ENCODE results near the gene ST6GALNAC4. TPM values are rescaled to one million over a fixed set of nuclear protein-coding genes. Genes with fewer than 3 reads are reported as not detected.

Gene ST6GALNAC4
- total RNA-seq, 1 experiment from 2014 or later: 25.7 TPM

DNA sequence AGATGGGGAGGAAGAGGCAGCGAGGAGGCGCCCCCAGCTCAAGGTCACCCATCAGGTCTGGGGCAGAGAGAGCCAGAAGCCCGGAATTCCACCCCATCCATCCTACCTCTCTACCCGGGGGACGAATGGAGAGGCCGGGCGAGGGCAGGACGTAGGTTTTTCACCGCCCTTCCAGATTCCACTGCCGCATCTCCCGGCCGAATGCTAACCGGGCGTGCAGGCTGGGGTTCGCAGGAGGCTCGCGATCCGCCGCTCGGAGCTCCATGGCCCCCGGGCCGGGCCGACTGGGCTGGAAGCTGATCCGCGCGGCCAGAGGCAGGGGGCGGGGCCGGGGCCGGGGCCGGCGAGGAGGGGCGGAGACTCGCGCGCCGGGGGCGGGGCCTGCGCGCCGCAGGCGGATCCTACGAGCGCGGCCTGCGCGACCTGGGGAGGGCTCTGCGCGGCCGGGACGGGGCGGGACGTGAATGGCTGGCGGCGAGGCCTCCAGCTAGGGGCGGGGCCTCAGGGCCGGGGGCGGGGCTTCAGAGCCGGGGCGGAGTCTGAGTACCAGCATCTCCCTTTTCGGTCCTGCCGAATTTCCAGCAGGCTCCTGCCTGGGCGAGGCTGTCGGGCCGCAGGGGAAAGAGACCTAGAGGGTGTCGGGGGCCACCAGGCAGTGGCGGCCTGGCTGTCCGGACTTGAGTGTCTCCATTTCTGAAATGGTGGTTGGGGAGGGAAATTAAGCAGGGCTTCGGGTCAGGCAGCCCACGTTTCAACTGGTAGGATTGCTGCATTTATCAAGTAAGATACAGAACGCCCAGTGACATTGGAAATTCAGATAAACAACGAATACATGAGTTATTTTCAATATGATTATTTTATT lies at the start of gene ST6GALNAC4 (continued):
- TF ChIP-seq, protein P1, sequence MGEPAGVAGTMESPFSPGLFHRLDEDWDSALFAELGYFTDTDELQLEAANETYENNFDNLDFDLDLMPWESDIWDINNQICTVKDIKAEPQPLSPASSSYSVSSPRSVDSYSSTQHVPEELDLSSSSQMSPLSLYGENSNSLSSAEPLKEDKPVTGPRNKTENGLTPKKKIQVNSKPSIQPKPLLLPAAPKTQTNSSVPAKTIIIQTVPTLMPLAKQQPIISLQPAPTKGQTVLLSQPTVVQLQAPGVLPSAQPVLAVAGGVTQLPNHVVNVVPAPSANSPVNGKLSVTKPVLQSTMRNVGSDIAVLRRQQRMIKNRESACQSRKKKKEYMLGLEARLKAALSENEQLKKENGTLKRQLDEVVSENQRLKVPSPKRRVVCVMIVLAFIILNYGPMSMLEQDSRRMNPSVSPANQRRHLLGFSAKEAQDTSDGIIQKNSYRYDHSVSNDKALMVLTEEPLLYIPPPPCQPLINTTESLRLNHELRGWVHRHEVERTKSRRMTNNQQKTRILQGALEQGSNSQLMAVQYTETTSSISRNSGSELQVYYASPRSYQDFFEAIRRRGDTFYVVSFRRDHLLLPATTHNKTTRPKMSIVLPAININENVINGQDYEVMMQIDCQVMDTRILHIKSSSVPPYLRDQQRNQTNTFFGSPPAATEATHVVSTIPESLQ (CRISPR knock-in tag; IDR thresholded peaks at IDR 0.05): no peak
- TF ChIP-seq FOXP1 (CRISPR knock-in tag; IDR thresholded peaks at IDR 0.05; ENCODE audit: borderline replicate concordance) (no peak), MAX (CRISPR knock-in tag; IDR thresholded peaks at IDR 0.05) (peak; percentile 10; the same call in 1 of the 2 replicates), NFE2L1 (CRISPR knock-in tag; IDR thresholded peaks at IDR 0.05) (no peak), ZBTB21 (CRISPR knock-in tag; IDR thresholded peaks at IDR 0.05; ENCODE audit: borderline replicate concordance) (no peak), GRHL2 (CRISPR knock-in tag; IDR thresholded peaks at IDR 0.05; ENCODE audit: insufficient replicate concordance, severe bottlenecking) (no peak), NR3C1 (CRISPR knock-in tag; conservative IDR thresholded peaks at IDR 0.05; ENCODE audit: low read depth) (no peak), ZNF416 (CRISPR knock-in tag; IDR thresholded peaks at IDR 0.05) (no peak), SMAD3 (CRISPR knock-in tag; IDR thresholded peaks at IDR 0.05; ENCODE audit: borderline replicate concordance) (no peak), ETV6 (CRISPR knock-in tag; IDR thresholded peaks at IDR 0.05) (peak; percentile 26; the same call in 1 of the 2 replicates), CTCF (IDR thresholded peaks at IDR 0.05) (no peak), CBFB (CRISPR knock-in tag; IDR thresholded peaks at IDR 0.05; ENCODE audit: low read depth) (no peak), ZNF671 (CRISPR knock-in tag; IDR thresholded peaks at IDR 0.05) (no peak), MLX (CRISPR knock-in tag; IDR thresholded peaks at IDR 0.05) (no peak), ZBTB43 (CRISPR knock-in tag; IDR thresholded peaks at IDR 0.05) (no peak), GTF2I (CRISPR knock-in tag; conservative IDR thresholded peaks at IDR 0.05) (no peak), ATF1 (CRISPR knock-in tag; IDR thresholded peaks at IDR 0.05) (no peak), SP1 (CRISPR knock-in tag; conservative IDR thresholded peaks at IDR 0.05) (peak; percentile 66; the same call in 1 of the 2 replicates), ZNF263 (CRISPR knock-in tag; IDR thresholded peaks at IDR 0.05; ENCODE audit: low read depth) (no peak), HMGA2 (CRISPR knock-in tag; IDR thresholded peaks at IDR 0.05) (no peak), KAT7 (CRISPR knock-in tag; IDR thresholded peaks at IDR 0.05; ENCODE audit: borderline replicate concordance) (0 out of 2 replicates have a peak, but pooled peaks have one; percentile 56)
- TF ChIP-seq, protein P2, sequence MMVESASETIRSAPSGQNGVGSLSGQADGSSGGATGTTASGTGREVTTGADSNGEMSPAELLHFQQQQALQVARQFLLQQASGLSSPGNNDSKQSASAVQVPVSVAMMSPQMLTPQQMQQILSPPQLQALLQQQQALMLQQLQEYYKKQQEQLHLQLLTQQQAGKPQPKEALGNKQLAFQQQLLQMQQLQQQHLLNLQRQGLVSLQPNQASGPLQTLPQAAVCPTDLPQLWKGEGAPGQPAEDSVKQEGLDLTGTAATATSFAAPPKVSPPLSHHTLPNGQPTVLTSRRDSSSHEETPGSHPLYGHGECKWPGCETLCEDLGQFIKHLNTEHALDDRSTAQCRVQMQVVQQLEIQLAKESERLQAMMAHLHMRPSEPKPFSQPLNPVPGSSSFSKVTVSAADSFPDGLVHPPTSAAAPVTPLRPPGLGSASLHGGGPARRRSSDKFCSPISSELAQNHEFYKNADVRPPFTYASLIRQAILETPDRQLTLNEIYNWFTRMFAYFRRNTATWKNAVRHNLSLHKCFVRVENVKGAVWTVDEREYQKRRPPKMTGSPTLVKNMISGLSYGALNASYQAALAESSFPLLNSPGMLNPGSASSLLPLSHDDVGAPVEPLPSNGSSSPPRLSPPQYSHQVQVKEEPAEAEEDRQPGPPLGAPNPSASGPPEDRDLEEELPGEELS (CRISPR knock-in tag; IDR thresholded peaks at IDR 0.05): no peak
- TF ChIP-seq, protein P3, sequence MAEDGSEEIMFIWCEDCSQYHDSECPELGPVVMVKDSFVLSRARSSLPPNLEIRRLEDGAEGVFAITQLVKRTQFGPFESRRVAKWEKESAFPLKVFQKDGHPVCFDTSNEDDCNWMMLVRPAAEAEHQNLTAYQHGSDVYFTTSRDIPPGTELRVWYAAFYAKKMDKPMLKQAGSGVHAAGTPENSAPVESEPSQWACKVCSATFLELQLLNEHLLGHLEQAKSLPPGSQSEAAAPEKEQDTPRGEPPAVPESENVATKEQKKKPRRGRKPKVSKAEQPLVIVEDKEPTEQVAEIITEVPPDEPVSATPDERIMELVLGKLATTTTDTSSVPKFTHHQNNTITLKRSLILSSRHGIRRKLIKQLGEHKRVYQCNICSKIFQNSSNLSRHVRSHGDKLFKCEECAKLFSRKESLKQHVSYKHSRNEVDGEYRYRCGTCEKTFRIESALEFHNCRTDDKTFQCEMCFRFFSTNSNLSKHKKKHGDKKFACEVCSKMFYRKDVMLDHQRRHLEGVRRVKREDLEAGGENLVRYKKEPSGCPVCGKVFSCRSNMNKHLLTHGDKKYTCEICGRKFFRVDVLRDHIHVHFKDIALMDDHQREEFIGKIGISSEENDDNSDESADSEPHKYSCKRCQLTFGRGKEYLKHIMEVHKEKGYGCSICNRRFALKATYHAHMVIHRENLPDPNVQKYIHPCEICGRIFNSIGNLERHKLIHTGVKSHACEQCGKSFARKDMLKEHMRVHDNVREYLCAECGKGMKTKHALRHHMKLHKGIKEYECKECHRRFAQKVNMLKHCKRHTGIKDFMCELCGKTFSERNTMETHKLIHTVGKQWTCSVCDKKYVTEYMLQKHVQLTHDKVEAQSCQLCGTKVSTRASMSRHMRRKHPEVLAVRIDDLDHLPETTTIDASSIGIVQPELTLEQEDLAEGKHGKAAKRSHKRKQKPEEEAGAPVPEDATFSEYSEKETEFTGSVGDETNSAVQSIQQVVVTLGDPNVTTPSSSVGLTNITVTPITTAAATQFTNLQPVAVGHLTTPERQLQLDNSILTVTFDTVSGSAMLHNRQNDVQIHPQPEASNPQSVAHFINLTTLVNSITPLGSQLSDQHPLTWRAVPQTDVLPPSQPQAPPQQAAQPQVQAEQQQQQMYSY (CRISPR knock-in tag; IDR thresholded peaks at IDR 0.05): no peak
- TF ChIP-seq, protein P4, sequence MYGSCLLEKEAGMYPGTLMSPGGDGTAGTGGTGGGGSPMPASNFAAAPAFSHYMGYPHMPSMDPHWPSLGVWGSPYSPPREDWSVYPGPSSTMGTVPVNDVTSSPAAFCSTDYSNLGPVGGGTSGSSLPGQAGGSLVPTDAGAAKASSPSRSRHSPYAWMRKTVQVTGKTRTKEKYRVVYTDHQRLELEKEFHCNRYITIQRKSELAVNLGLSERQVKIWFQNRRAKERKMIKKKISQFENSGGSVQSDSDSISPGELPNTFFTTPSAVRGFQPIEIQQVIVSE (CRISPR knock-in tag; IDR thresholded peaks at IDR 0.05; ENCODE audit: borderline replicate concordance): no peak
- TF ChIP-seq, protein P5, sequence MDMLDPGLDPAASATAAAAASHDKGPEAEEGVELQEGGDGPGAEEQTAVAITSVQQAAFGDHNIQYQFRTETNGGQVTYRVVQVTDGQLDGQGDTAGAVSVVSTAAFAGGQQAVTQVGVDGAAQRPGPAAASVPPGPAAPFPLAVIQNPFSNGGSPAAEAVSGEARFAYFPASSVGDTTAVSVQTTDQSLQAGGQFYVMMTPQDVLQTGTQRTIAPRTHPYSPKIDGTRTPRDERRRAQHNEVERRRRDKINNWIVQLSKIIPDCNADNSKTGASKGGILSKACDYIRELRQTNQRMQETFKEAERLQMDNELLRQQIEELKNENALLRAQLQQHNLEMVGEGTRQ (CRISPR knock-in tag; IDR thresholded peaks at IDR 0.05): no peak

Measured in WTC11 (cell line).